ENCODE data around the gene CCR4. TPM values are rescaled to one million over a fixed set of nuclear protein-coding genes. Genes with fewer than 3 reads are reported as not detected.
"Not testable (repeated sequence)": the region's sequence is repeated elsewhere in the genome, so short reads cannot be mapped to it uniquely, and the experiment has no call there.

The CCR4 gene
- total and polyA plus RNA-seq, 7 donors: 0.16 to 3.1 TPM; not detected in 5

GRCh38 chr3:32934150-32934742, 17.2 kb upstream of the CCR4 start:
- Histone ChIP-seq H3K27ac (no peak overlapping the region), H3K4me1 (no peaks in the 10 kb centered on the region), H3K27me3 (no peaks in the 10 kb centered on the region), H3K36me3 (no peaks in the 10 kb centered on the region), H3K4me3 (no peak overlapping the region), H3K9me3 (no peaks in the 10 kb centered on the region)
- intact Hi-C loops (cut with DNase I): loop anchor here (10.0 kb wide), 1 partner anchor 199 kb away; no protein-coding TSS in a partner anchor
- 73 to 87% methylated on average over 5 of the region's 5 CpGs for WGBS, 2 donors
- TF ChIP-seq POLR2A (IDR thresholded peaks at IDR 0.05) (no peak), CTCF (IDR thresholded peaks at IDR 0.05) (peak in 3 of 4 experiments; percentile 28 to 61 (median 36))
- no peak for DNase-seq

- Histone ChIP-seq H3K36me3 (no peaks in the 10 kb centered on the region), H3K27ac (no peak overlapping the region), H3K4me3 (no peak overlapping the region), H3K9me3 (no peaks in the 10 kb centered on the region), H3K4me1 (no peaks in the 10 kb centered on the region), H3K27me3 (no peaks in the 10 kb centered on the region)
- intact Hi-C loops (cut with DNase I): loop anchor here (10.0 kb wide), 1 partner anchor 203 kb away; no protein-coding TSS in a partner anchor
- no peak for DNase-seq
- WGBS, 2 donors: 65 to 67% methylated on average over 2 of the region's 2 CpGs
- no peak for TF ChIP-seq CTCF (IDR thresholded peaks at IDR 0.05)
- TF ChIP-seq POLR2A (IDR thresholded peaks at IDR 0.05): no peak
- no peak for TF ChIP-seq EP300 (IDR thresholded peaks at IDR 0.05)
- no peak for TF ChIP-seq POLR2AphosphoS5 (IDR thresholded peaks at IDR 0.05)
Observed at GRCh38 chr3:32937331-32937730, 14.1 kb upstream of the CCR4 start.

- not testable (repeated sequence) for H3K4me3 ChIP-seq, H3K27ac ChIP-seq, DNase-seq, H3K27me3 ChIP-seq, H3K9me3 ChIP-seq, H3K36me3 ChIP-seq, H3K4me1 ChIP-seq
- intact Hi-C loops (cut with DNase I): loop anchor here (10.0 kb wide), 2 partner anchors 205 to 435 kb away; no protein-coding TSS in a partner anchor
- WGBS, 2 donors: 90 to 93% methylated on average over 40 of the region's 40 CpGs
Observed at GRCh38 chr3:32939531-32940284, 11.7 kb upstream of the CCR4 start.

- Histone ChIP-seq H3K4me3 (no peak overlapping the region), H3K4me1 (no peaks in the 10 kb centered on the region), H3K27ac (no peak overlapping the region), H3K9me3 (no peaks in the 10 kb centered on the region), H3K36me3 (no peaks in the 10 kb centered on the region), H3K27me3 (no peaks in the 10 kb centered on the region)
- intact Hi-C loops (cut with DNase I): loop anchor here (10.0 kb wide), 1 partner anchor 434 kb away; no protein-coding TSS in a partner anchor
- TF ChIP-seq POLR2AphosphoS5 (IDR thresholded peaks at IDR 0.05) (no peak), CTCF (IDR thresholded peaks at IDR 0.05) (no peak), EP300 (IDR thresholded peaks at IDR 0.05) (no peak), POLR2A (IDR thresholded peaks at IDR 0.05) (no peak)
- DNase-seq: no peak
- WGBS, 2 donors: 82 to 92% methylated on average over 16 of the region's 16 CpGs
Observed at GRCh38 chr3:32940726-32941125, 10.7 kb upstream of the CCR4 start.

- no peak for TF ChIP-seq EP300 (IDR thresholded peaks at IDR 0.05)
- no peak for TF ChIP-seq POLR2A (IDR thresholded peaks at IDR 0.05)
- TF ChIP-seq POLR2AphosphoS5 (IDR thresholded peaks at IDR 0.05): no peak
- no peak for TF ChIP-seq CTCF (IDR thresholded peaks at IDR 0.05)
- H3K27ac ChIP-seq: no peak overlapping the region
- H3K4me3 ChIP-seq: no peak overlapping the region
- H3K9me3 ChIP-seq: no peaks in the 10 kb centered on the region
- H3K4me1 ChIP-seq: no peaks in the 10 kb centered on the region
- intact Hi-C loops (cut with DNase I): loop anchor here (10.0 kb wide), 1 partner anchor 430 kb away; no protein-coding TSS in a partner anchor
- H3K27me3 ChIP-seq: no peaks in the 10 kb centered on the region
- no peaks in the 10 kb centered on the region for H3K36me3 ChIP-seq
- WGBS, 2 donors: 82% methylated on average over 3 of the region's 3 CpGs
- no peak for DNase-seq
Observed at GRCh38 chr3:32945136-32945535, 6.3 kb upstream of the CCR4 start.

GRCh38 chr3:32945598-32945997, 5.8 kb upstream of the CCR4 start:
- not testable (repeated sequence) for H3K9me3 ChIP-seq, H3K4me1 ChIP-seq, H3K27ac ChIP-seq, DNase-seq, H3K4me3 ChIP-seq, H3K36me3 ChIP-seq, H3K27me3 ChIP-seq
- 93 to 94% methylated on average over 12 of the region's 12 CpGs for WGBS, 2 donors
- intact Hi-C loops (cut with DNase I): loop anchor here (10.0 kb wide), 1 partner anchor 429 kb away; no protein-coding TSS in a partner anchor

Measured in sigmoid colon (tissue), 7 donors.